HG03558 (cell line): Measurements from ENCODE around the gene UBE2D3.
"Not testable (repeated sequence)": the region's sequence is repeated elsewhere in the genome, so short reads cannot be mapped to it uniquely, and the experiment has no call there.

Experiments
- ATAC-seq: cut with Tn5 transposase; IDR thresholded peaks from one replicate; pipeline ENCODE4 v1.9.1; 2021; ENCODE audit warnings: moderate number of reproducible peaks; ENCODE audit not compliant: unreplicated experiment; ENCODE audit errors: extremely low read depth

UBE2D3 gene

GRCh38 chr4:102826890-102827673, at the start of gene UBE2D3:
Gene UBE2D3 (minus strand): TSS chr4:102827551. CDS start chr4:102826508, 1,043 bp downstream.
- ATAC-seq = peak; percentile 7

- no peak for ATAC-seq
These were observed 44.4 kb upstream of the UBE2D3 start for GRCh38 chr4:102871772-102872171.

DNA sequence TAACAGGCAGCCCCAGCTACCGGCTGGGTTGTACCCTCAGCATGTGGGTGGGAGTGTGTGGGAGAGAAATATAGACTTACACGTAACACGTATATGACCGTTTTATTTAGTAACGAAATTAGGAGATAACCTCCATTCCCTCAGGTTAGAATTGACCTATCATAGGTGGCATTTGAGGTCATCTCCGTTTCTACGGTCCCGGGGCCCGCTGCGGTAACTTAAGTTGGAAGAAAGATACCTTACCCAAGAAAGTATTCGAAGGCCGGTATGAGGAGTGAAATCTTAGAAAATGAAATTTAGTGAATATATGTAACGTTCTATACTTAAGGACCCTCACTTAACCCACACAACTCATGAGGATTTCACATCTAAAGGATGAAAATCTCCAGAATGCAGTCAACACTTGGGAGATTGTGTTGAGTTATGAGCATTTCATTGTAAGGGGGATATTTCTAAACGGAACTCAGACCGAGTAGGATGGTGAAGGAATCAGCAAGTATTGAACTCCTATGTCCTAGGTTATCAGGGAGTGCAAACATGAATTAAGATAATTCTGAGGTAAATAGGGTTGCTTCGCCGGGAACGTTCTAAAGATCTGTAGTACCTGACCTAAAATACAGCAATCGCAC, 42.3 kb upstream of the UBE2D3 start:
- peak; percentile 8 for ATAC-seq

DNA sequence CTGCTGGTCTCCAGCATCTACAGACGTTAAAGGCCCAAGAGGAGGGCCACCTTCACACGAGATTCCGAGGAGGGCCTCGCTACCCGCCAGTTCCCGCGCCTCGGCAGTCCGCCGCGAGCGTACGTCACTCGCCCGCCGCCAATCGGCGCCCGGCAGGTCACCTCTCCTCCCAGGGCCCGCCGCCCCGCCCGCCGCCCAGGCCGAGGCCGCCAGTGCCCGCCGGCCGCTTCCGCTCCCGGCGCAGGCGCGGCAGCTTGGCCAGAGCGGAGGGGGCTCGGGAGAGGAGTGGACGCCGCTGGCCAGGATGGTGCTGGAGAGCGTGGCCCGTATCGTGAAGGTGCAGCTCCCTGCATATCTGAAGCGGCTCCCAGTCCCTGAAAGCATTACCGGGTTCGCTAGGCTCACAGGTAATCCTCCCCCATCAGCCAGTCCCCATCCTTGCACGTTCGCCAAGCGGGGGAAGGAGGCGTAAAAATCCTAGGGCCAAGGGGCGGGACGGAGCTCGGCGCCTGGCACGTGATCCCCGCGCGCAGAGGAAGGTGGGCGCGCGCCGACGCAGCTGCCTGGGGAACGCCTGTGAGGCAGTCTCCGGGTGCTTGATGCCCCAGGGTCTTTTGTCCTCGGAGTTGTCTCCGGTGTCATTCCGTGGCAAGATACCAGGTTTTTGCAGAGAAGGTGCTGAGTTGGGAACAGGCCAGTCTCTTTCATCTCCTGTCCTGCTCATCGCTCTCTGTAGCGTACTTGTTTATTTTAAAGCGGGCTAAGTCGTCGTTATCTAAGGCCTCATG, 41.6 kb upstream of the UBE2D3 start, which contains the start of gene CISD2:
CISD2 (plus strand) TSS at position 212 of the 788 bp plus-strand sequence; CDS start at position 305, 93 bp downstream.
- ATAC-seq = peak; percentile 64

- ATAC-seq = no peak
These were observed 40.9 kb upstream of the UBE2D3 start for GRCh38 chr4:102868153-102868780.

GRCh38 chr4:102867278-102868152, 40.2 kb upstream of the UBE2D3 start:
- no peak for ATAC-seq

- ATAC-seq = not testable (repeated sequence)
These were observed 38.0 kb upstream of the UBE2D3 start for GRCh38 chr4:102865327-102865726.

DNA sequence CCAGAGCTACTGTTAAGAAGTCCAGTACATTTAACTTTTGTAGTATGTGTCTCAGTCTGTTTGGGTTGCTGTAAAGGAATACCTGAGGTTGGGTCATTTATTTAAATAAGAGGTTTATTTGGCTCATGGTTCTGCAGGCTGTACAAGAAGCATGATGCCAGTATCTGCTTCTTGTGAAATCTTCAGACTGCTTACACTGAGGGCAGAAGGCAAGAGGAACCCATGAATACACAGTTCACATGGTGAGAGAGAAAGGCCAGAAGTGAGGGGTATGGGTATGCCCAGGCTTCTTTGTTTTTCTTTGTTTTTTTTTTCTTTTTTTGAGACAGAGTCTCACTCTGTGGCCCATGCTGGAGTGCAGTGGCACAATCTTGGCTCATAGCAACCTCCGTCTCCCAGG, 35.4 kb upstream of the UBE2D3 start:
- ATAC-seq = no peak

DNA sequence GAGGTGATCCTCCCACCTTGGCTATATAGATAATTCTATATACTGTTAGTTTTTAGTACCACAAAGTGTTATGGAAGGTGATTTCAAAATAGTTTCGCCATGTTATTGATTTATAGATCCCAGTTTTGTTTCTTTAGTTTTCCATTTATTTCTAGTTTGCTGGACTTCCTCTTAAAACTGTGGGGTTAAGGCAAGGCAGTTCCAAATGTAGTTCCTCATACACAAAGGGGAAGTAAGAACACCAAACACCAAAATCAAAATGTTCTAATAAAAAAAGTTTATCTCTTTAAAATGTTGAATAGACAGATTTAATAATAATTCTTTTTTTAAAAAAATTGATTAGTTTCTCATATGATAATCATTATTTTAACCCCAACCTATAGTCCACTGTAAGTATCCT, 34.7 kb upstream of the UBE2D3 start:
- ATAC-seq = no peak

- ATAC-seq = no peak
These were observed 33.4 kb upstream of the UBE2D3 start for GRCh38 chr4:102860611-102861324.

DNA sequence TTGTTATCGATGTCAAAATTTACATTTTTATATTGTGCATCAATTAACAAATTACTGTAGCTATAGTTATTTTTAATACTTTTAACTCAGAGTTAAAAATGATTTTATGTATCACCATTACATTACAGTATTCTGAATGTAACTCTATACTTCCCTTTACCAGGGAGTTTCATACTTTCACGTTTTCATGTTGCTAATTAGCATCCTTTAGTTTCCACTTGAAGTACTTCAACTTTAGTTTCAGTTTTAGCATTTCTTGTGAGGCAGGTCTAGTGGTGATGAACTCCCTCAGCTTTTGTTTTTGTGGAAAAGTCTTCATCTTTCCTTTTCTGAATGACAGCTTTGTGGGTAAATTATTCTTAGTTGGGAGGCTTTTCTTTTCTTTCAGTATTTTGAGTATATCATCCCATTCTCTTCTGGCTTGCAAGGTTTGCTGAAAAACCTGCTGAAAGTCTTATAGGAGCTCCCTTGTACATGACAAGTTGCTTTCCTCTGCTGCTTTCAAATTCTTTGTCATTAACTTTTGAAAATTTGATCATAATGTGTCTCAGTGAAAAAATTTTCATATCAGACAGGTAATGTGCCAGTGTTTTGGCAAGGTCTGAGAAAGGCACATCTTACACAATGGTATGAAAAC, 31.6 kb upstream of the UBE2D3 start:
- no peak for ATAC-seq

DNA sequence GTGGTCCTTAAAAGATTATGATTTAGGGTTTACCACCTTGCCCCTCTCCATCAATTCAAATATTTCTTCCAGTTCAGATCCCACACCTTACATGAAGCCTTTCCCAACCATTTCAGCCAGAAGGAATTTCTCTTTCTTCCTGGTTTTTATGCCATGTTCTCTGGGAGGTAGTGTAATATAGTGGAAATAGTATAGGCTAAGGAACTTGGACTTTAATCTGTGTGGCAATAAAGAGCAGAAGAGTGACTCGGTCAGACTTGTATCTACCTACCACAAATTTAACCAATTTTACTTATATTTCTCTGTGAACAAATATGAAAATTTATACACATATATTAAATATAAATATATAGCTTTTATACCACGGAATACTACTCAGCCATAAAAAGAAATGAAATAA, 23.0 kb upstream of the UBE2D3 start:
- ATAC-seq = no peak

GRCh38 chr4:102849579-102850104, 22.3 kb upstream of the UBE2D3 start:
- ATAC-seq = no peak

DNA sequence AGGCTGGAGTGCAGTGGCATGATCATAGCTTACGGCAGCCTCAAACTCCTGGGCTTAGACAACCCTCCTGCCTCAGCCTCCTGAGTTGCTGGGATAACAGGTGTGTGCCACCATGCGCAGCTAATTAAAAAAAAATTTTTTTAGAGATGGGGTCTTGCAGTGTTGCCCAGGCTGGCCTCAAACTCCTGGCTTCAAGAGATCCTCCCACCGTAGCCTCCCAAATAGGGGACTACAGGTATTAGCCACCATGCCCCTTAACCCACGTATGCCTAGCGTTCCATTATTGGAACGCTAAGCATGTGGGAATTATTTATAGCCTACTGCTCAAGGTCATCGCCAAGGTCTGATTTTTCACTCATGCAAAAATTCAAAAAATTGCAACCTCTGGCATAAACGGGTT, 20.3 kb upstream of the UBE2D3 start:
- ATAC-seq = no peak

DNA sequence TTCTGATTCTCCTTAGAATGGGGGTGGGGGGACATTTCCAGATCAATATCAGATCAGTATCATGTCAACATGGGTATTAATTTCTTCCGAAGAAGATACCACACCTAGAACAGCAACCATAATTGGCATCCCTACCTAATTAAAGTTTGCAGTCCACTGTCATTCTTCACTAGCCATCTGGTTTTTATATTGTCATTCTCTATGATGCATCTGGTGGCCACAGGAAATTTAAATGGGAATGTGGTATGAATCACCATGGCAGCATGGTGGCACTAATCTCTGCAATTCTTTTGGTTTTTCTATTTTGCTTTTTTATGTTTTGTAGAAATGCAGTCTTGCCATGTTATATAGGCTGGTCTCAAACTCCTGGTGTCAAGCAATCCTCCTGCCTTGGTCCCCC, 16.6 kb upstream of the UBE2D3 start:
- no peak for ATAC-seq

DNA sequence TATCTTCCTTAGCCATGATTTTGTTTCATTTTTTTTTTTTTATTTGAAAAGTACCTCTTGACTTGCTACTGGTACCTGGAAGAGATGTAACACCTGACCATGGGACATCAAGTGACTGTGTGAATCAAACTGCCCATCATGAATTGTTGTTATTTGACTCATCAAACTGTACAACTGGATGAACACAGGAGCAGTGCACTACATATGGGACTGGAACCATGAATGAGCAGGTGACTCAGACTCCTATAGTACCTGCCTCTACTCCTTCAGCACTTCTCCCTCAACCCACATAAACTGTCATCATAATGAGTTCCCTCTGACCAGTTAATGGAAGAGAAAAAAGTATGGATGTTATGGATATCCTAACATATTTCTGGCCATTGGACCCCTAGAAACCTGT, 15.9 kb upstream of the UBE2D3 start:
- no peak for ATAC-seq

DNA sequence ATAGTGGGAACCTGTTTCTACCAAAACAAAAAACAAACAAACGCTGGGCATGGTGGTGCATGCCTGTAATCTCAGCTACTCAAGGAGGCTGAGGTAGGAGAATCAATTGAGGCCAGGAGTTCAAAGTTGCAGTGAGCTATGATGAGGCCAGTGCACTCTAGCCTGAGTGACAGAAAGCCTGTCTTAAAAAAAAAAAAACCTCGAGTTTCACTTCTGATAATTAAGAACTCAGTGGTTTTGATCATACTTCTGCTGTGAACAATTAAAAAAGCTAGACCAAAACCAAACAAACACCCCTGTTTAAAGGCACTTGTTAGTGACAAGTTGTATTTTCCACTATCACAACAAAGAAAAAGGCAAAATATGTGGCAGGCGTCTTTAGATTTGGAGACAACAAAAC, 15.0 kb upstream of the UBE2D3 start:
- ATAC-seq = no peak

- ATAC-seq = no peak
These were observed 9.2 kb upstream of the UBE2D3 start for GRCh38 chr4:102836596-102836995.
